Loucy (cell line): Measurements from ENCODE around the gene TDRD5.

Source experiments
- H2AFZ ChIP-seq: fragments of 200-600 bp; sonication (generic); 2 replicates; pipeline ENCODE4 v1.6.0; 2016; ENCODE audit warnings: antibody characterized with exemption, mild to moderate bottlenecking, low read length, moderate library complexity
- H3F3A ChIP-seq: fragments of 200-600 bp; 2 replicates; pipeline ENCODE4 v1.6.0; 2016; ENCODE audit warnings: antibody characterized with exemption, low read depth, mild to moderate bottlenecking
- H3K27me3 ChIP-seq: fragments of 200-600 bp; sonication (generic); 2 replicates; pipeline ENCODE4 v1.6.1; 2014; ENCODE audit warnings: low read length, mild to moderate bottlenecking; ENCODE audit not compliant: insufficient read depth, poor library complexity, severe bottlenecking
- H3K36me3 ChIP-seq: fragments of 200-600 bp; sonication (generic); 2 replicates; pipeline ENCODE4 v1.6.1; 2016; ENCODE audit warnings: low read length; ENCODE audit not compliant: insufficient read depth
- H3K4me1 ChIP-seq: fragments of 200-600 bp; sonication (generic); 2 replicates; pipeline ENCODE4 v1.5.1; 2014; ENCODE audit warnings: low read length, mild to moderate bottlenecking; ENCODE audit not compliant: insufficient read depth, poor library complexity, severe bottlenecking
- H3K4me2 ChIP-seq: fragments of 200-600 bp; sonication (generic); 2 replicates; pipeline ENCODE4 v1.6.0; 2014; ENCODE audit warnings: antibody characterized with exemption, low read length, low read depth, mild to moderate bottlenecking; ENCODE audit not compliant: poor library complexity, severe bottlenecking
- H3K4me3 ChIP-seq: fragments of 200-600 bp; sonication (generic); 2 replicates; pipeline ENCODE4 v1.5.1; 2014; ENCODE audit warnings: low read length, mild to moderate bottlenecking, mixed read lengths; ENCODE audit not compliant: poor library complexity, severe bottlenecking
- H3K79me2 ChIP-seq: fragments of 200-600 bp; sonication (generic); 2 replicates; pipeline ENCODE4 v1.6.1; 2014; ENCODE audit warnings: low read length; ENCODE audit not compliant: insufficient read depth
- H3K9ac ChIP-seq: fragments of 200-600 bp; sonication (generic); 2 replicates; pipeline ENCODE4 v1.6.0; 2014; ENCODE audit warnings: mild to moderate bottlenecking, low read depth, low read length, moderate library complexity; ENCODE audit not compliant: poor library complexity, severe bottlenecking
- H3K9me2 ChIP-seq: fragments of 200-600 bp; sonication (generic); replicated peaks from 2 replicates; pipeline ENCODE4 v1.6.1; 2016; ENCODE audit warnings: low read depth, low read length, mixed read lengths
- H3K9me3 ChIP-seq: fragments of 200-600 bp; sonication (generic); 2 replicates; pipeline ENCODE4 v1.6.1; 2014; ENCODE audit warnings: mild to moderate bottlenecking, antibody characterized with exemption, low read length, low read depth; ENCODE audit not compliant: insufficient read depth
- H4K20me1 ChIP-seq: fragments of 200-600 bp; sonication (generic); 2 replicates; pipeline ENCODE4 v1.6.0; 2014; ENCODE audit warnings: antibody characterized with exemption, low read length, mild to moderate bottlenecking; ENCODE audit not compliant: insufficient read depth, poor library complexity, severe bottlenecking
- EZH2phosphoT487 ChIP-seq: fragments of 200-600 bp; IDR thresholded peaks from 2 replicates; pipeline ENCODE4 v1.6.1; 2018; ENCODE audit warnings: antibody characterized with exemption, mild to moderate bottlenecking, moderate library complexity, borderline replicate concordance
- TF ChIP-seq, protein P1 (sequence below): fragments of 200-600 bp; sonication (generic); conservative IDR thresholded peaks from 2 replicates; pipeline ENCODE4 v1.5.1; 2014; ENCODE audit warnings: mild to moderate bottlenecking, antibody characterized with exemption, low read length

TDRD5 gene

DNA sequence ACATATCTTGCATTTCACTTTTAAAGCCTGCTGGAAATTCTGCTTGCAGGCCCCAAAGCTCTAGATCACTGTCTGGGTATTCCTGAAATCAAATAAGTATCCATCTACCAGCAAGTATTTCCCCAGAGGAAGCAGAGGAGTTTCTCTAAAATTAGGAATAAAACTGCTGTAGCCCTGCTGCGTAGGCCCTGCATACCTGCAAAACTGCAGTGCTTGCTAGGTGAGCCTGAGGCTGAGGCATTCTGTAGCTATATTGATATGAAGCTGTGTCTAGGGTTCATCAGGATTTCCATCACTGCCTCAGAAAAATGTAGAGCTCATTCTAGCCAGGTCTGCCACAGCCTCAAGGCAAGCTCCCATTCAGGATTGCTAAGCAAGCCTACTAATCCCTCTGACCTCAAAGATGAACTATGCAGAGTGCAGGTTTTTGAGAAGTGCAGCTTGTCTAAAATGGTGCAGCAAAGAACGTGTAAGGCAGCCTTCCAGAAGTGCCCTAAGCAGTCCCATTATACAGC lies 44.6 kb upstream of the TDRD5 start:
- no peaks in the 10 kb centered on the region for H3K4me1 ChIP-seq
- no peaks in the 10 kb centered on the region for H3K9me2 ChIP-seq
- no peaks in the 10 kb centered on the region for H3K79me2 ChIP-seq
- H2AFZ ChIP-seq: no peak overlapping the region
- H3K27me3 ChIP-seq: no peaks in the 10 kb centered on the region
- no peaks in the 10 kb centered on the region for H3K36me3 ChIP-seq
- H3F3A ChIP-seq: no peaks in the 10 kb centered on the region
- no peak overlapping the region for H3K9ac ChIP-seq
- no peak overlapping the region for H3K4me3 ChIP-seq
- no peaks in the 10 kb centered on the region for H3K9me3 ChIP-seq
- TF ChIP-seq EZH2phosphoT487: no peak
- TF ChIP-seq, protein P1, sequence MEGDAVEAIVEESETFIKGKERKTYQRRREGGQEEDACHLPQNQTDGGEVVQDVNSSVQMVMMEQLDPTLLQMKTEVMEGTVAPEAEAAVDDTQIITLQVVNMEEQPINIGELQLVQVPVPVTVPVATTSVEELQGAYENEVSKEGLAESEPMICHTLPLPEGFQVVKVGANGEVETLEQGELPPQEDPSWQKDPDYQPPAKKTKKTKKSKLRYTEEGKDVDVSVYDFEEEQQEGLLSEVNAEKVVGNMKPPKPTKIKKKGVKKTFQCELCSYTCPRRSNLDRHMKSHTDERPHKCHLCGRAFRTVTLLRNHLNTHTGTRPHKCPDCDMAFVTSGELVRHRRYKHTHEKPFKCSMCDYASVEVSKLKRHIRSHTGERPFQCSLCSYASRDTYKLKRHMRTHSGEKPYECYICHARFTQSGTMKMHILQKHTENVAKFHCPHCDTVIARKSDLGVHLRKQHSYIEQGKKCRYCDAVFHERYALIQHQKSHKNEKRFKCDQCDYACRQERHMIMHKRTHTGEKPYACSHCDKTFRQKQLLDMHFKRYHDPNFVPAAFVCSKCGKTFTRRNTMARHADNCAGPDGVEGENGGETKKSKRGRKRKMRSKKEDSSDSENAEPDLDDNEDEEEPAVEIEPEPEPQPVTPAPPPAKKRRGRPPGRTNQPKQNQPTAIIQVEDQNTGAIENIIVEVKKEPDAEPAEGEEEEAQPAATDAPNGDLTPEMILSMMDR: no peak
- H4K20me1 ChIP-seq: no peaks in the 10 kb centered on the region
- H3K4me2 ChIP-seq: no peak overlapping the region

GRCh38 chr1:179548666-179549367 lies 42.8 kb upstream of the TDRD5 start:
- TF ChIP-seq EZH2phosphoT487: no peak
- TF ChIP-seq, protein P1: no peak
- no peak overlapping the region for H3K4me3 ChIP-seq
- H3K4me2 ChIP-seq: no peak overlapping the region
- H3K4me1 ChIP-seq: no peaks in the 10 kb centered on the region
- no peaks in the 10 kb centered on the region for H3F3A ChIP-seq
- H3K79me2 ChIP-seq: no peaks in the 10 kb centered on the region
- no peaks in the 10 kb centered on the region for H3K9me3 ChIP-seq
- no peaks in the 10 kb centered on the region for H3K9me2 ChIP-seq
- H3K27me3 ChIP-seq: no peaks in the 10 kb centered on the region
- H2AFZ ChIP-seq: no peak overlapping the region
- no peaks in the 10 kb centered on the region for H3K36me3 ChIP-seq
- no peaks in the 10 kb centered on the region for H4K20me1 ChIP-seq
- H3K9ac ChIP-seq: no peak overlapping the region

- TF ChIP-seq, protein P1: no peak
- TF ChIP-seq EZH2phosphoT487: no peak
These were observed 42.3 kb upstream of the TDRD5 start for GRCh38 chr1:179549368-179549700.

More at GRCh38 chr1:179549368-179549700, 42.3 kb upstream of the TDRD5 start:
- Histone ChIP-seq H3K9ac (no peak overlapping the region), H3K27me3 (no peaks in the 10 kb centered on the region), H3K9me2 (no peaks in the 10 kb centered on the region), H3K79me2 (no peaks in the 10 kb centered on the region), H3F3A (no peaks in the 10 kb centered on the region), H2AFZ (no peak overlapping the region), H3K4me2 (no peak overlapping the region), H4K20me1 (no peaks in the 10 kb centered on the region), H3K9me3 (no peaks in the 10 kb centered on the region), H3K36me3 (no peaks in the 10 kb centered on the region), H3K4me3 (no peak overlapping the region), H3K4me1 (no peaks in the 10 kb centered on the region)
